Mesenchymal stem cell (in vitro differentiated cells and primary cell): ENCODE data around the gene ANKRD10.

Experiments
- DNase-seq: peaks from one replicate; pipeline ENCODE4 v3.0.0-alpha.2; 2013
- H2AFZ ChIP-seq: one replicate; pipeline ENCODE4 v1.6.1; 2013; ENCODE audit warnings: low read depth, mild to moderate bottlenecking, control low read depth, inconsistent platforms, low read length, moderate library complexity
- H2AK5ac ChIP-seq: 2 replicates; pipeline ENCODE4 v1.6.1; 2013; ENCODE audit warnings: low read length, moderate library complexity, mild to moderate bottlenecking, inconsistent platforms; ENCODE audit not compliant: severe bottlenecking
- H2BK120ac ChIP-seq: one replicate; pipeline ENCODE4 v1.6.1; 2013; ENCODE audit warnings: low read depth, mild to moderate bottlenecking, inconsistent platforms, low read length, moderate library complexity
- H2BK12ac ChIP-seq, 2 experiments: one replicate each; pipeline ENCODE4 v1.6.1; 2013; ENCODE audit warnings: inconsistent platforms in 2 of 2, low read length in 2 of 2, mild to moderate bottlenecking in 2 of 2, moderate library complexity in 2 of 2, control low read depth in 1 of 2
- H2BK15ac ChIP-seq: one replicate; pipeline ENCODE4 v1.6.1; 2013; ENCODE audit warnings: mild to moderate bottlenecking, low read depth, inconsistent platforms; ENCODE audit not compliant: poor library complexity, severe bottlenecking
- H2BK5ac ChIP-seq: 2 replicates; pipeline ENCODE4 v1.6.1; 2013; ENCODE audit warnings: low read depth, mild to moderate bottlenecking, low read length, control low read depth, inconsistent platforms; ENCODE audit not compliant: poor library complexity, severe bottlenecking
- H3K14ac ChIP-seq, 2 experiments: one replicate each; pipeline ENCODE4 v1.6.1; 2013; ENCODE audit warnings: inconsistent platforms in 2 of 2, low read length in 2 of 2, control low read depth in 1 of 2, mild to moderate bottlenecking in 1 of 2, moderate library complexity in 1 of 2
- H3K18ac ChIP-seq, 2 experiments: one replicate each; pipeline ENCODE4 v1.6.1; 2013; ENCODE audit warnings: inconsistent platforms in 2 of 2, low read length in 2 of 2, control low read depth in 1 of 2, low read depth in 1 of 2, mild to moderate bottlenecking in 1 of 2
- H3K23ac ChIP-seq, 2 experiments: one replicate each; pipeline ENCODE4 v1.6.1; 2013; ENCODE audit warnings: inconsistent platforms in 2 of 2, low read length in 2 of 2, mild to moderate bottlenecking in 2 of 2, moderate library complexity in 2 of 2, control low read depth in 1 of 2
- H3K27ac ChIP-seq: 2 replicates; pipeline ENCODE4 v1.5.1; 2013; ENCODE audit warnings: mild to moderate bottlenecking, moderate library complexity, low read length, control low read depth, inconsistent platforms; ENCODE audit not compliant: poor library complexity, severe bottlenecking
- H3K27me3 ChIP-seq, 2 experiments: 2 replicates each; pipeline versions ENCODE4 v1.6.1 to v1.7.0; 2013; ENCODE audit warnings: low read length in 2 of 2, mild to moderate bottlenecking in 2 of 2, moderate library complexity in 2 of 2, control low read depth in 1 of 2, inconsistent platforms in 1 of 2; ENCODE audit not compliant: control insufficient read depth in 1 of 2, insufficient read depth in 1 of 2
- H3K36me3 ChIP-seq, 2 experiments: 2 replicates each; pipeline versions ENCODE4 v1.6.1 to v1.7.0; 2013; ENCODE audit warnings: low read length in 2 of 2, control low read depth in 1 of 2, inconsistent platforms in 1 of 2, low read depth in 1 of 2, mild to moderate bottlenecking in 1 of 2; ENCODE audit not compliant: insufficient read depth in 2 of 2, control insufficient read depth in 1 of 2
- H3K4ac ChIP-seq, 2 experiments: one replicate each; pipeline ENCODE4 v1.6.1; 2013; ENCODE audit warnings: inconsistent platforms in 2 of 2, low read length in 2 of 2, mild to moderate bottlenecking in 2 of 2, moderate library complexity in 2 of 2, control low read depth in 1 of 2, low read depth in 1 of 2
- H3K4me1 ChIP-seq: 2 replicates; pipeline ENCODE4 v1.6.1; 2013; ENCODE audit warnings: low read depth, low read length, control low read depth; ENCODE audit not compliant: control insufficient read depth, insufficient read depth
- H3K4me2 ChIP-seq: 2 replicates; pipeline ENCODE4 v1.6.1; 2013; ENCODE audit warnings: low read length, mild to moderate bottlenecking, inconsistent platforms; ENCODE audit not compliant: poor library complexity, severe bottlenecking
- H3K4me3 ChIP-seq, 2 experiments: 2 replicates each; pipeline versions ENCODE4 v1.5.1 to v1.7.0; 2013; ENCODE audit warnings: low read length in 2 of 2, mild to moderate bottlenecking in 2 of 2, control low read depth in 1 of 2, low read depth in 1 of 2; ENCODE audit not compliant: insufficient read depth in 1 of 2
- H3K79me1 ChIP-seq: replicated peaks from 2 replicates; pipeline ENCODE4 v1.6.1; 2013; ENCODE audit warnings: mild to moderate bottlenecking, control low read depth, low read length, inconsistent platforms; ENCODE audit not compliant: poor library complexity, severe bottlenecking
- H3K9ac ChIP-seq: 2 replicates; pipeline ENCODE4 v1.7.0; 2013; ENCODE audit warnings: mild to moderate bottlenecking, low read length, moderate library complexity
- H3K9me3 ChIP-seq: 2 replicates; pipeline ENCODE4 v1.7.0; 2013; ENCODE audit warnings: mild to moderate bottlenecking, low read length; ENCODE audit not compliant: control insufficient read depth
- H4K8ac ChIP-seq: one replicate; pipeline ENCODE4 v1.6.1; 2013; ENCODE audit warnings: inconsistent platforms, mild to moderate bottlenecking, low read length, moderate library complexity
- H4K91ac ChIP-seq: one replicate; pipeline ENCODE4 v1.6.1; 2013; ENCODE audit warnings: mild to moderate bottlenecking, low read length, inconsistent platforms
- WGBS: methylation state at CpG from one replicate; pipeline ENCODE4 v1.1.7; 2013; ENCODE audit warnings: mixed read lengths; 5-methylcytosine and 5-hydroxymethylcytosine counted together

Gene ANKRD10

GRCh38 chr13:110923086-110923485 is 8.2 kb upstream of the ANKRD10 start:
- H2BK120ac ChIP-seq, result no peak overlapping the region
- peaks cover 0 to 10% of the 10 kb centered on the region in 2 experiments for H3K27me3 ChIP-seq
- H2AK5ac ChIP-seq, result no peak overlapping the region
- no peak overlapping the region for H2AFZ ChIP-seq
- H3K18ac ChIP-seq, result no peak overlapping the region
- peaks cover 2% of the 10 kb centered on the region for H3K4me1 ChIP-seq
- no peak overlapping the region for H3K23ac ChIP-seq
- H3K9ac ChIP-seq, result no peak overlapping the region
- WGBS, result 90% methylated on average over 7 of the region's 7 CpGs
- H3K36me3 ChIP-seq, result no peaks in the 10 kb centered on the region
- no peak overlapping the region for H3K27ac ChIP-seq
- DNase-seq, result no peak
- no peaks in the 10 kb centered on the region for H3K9me3 ChIP-seq
- peaks cover 4% of the 10 kb centered on the region for H3K79me1 ChIP-seq
- no peak overlapping the region for H3K4me2 ChIP-seq
- H3K4ac ChIP-seq, result no peak overlapping the region
- H3K14ac ChIP-seq, result no peak overlapping the region
- no peak overlapping the region for H2BK15ac ChIP-seq
- H3K4me3 ChIP-seq, result no peak overlapping the region
- H4K8ac ChIP-seq, result no peak overlapping the region
- no peak overlapping the region for H2BK12ac ChIP-seq
- no peak overlapping the region for H2BK5ac ChIP-seq
- H4K91ac ChIP-seq, result no peak overlapping the region

DNA sequence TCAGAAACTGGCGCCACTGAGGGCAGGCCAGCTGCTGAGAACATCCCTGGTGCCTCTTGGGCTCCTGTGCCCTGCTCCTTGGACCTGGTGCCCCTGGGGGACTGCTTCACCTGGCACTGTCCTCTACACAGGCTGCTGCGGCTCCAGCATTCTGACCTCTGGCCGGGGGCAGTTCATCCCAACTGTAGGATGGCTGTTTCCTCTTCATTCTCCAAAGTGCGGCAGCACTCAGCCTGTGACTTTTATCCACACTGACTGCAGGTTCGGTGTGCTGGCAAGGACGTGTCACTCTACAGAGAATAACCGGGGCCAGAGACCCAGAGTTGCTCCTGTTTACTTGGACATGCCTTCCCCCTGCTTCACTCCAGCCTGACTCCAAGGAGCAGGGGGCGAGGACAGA is 7.6 kb upstream of the ANKRD10 start:
- H3K27ac ChIP-seq, result no peak overlapping the region
- 79% methylated on average over 7 of the region's 8 CpGs for WGBS
- H3K4me1 ChIP-seq, result peaks cover 2% of the 10 kb centered on the region

DNA sequence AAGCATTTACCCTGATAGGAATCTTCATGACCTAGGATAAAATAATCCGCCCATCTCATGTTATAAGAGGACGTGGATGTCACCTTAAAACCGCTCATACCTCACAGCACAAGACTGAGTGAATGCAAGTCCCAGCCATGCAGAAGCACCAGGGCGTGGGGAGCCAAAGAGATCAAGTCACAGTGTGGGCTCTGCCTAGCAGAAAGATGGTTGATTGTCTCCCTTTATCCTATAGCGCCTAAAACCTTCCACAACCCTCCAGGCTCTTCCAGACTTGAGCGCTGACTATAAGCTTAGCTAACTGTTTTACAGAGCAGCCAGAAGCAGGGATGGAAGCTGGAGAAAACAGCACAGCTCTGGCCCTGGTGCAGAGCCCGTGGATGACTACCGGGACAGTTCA is 6.8 kb upstream of the ANKRD10 start:
- no peak overlapping the region for H2BK15ac ChIP-seq
- peak overlapping the region; percentile 16 for H2AFZ ChIP-seq
- H2BK120ac ChIP-seq, result no peak overlapping the region
- H3K79me1 ChIP-seq, result peaks cover 4% of the 10 kb centered on the region
- H4K91ac ChIP-seq, result no peak overlapping the region
- H3K14ac ChIP-seq, result no peak overlapping the region
- no peak overlapping the region for H2BK5ac ChIP-seq
- H4K8ac ChIP-seq, result no peak overlapping the region
- H3K4me2 ChIP-seq, result no peak overlapping the region
- H3K4ac ChIP-seq, result no peak overlapping the region
- no peak overlapping the region for H3K23ac ChIP-seq
- 86% methylated on average over 8 of the region's 8 CpGs for WGBS
- no peak for DNase-seq
- no peak overlapping the region for H2AK5ac ChIP-seq
- no peak overlapping the region for H2BK12ac ChIP-seq
- H3K27me3 ChIP-seq, result peaks cover 0 to 10% of the 10 kb centered on the region in 2 experiments
- H3K4me3 ChIP-seq, result no peak overlapping the region
- peaks cover 2% of the 10 kb centered on the region for H3K4me1 ChIP-seq
- no peak overlapping the region for H3K27ac ChIP-seq
- H3K36me3 ChIP-seq, result no peaks in the 10 kb centered on the region
- H3K9ac ChIP-seq, result no peak overlapping the region
- H3K9me3 ChIP-seq, result no peaks in the 10 kb centered on the region
- H3K18ac ChIP-seq, result no peak overlapping the region

More for the DNA sequence above, 7.6 kb upstream of the ANKRD10 start:
- no peak overlapping the region for H3K23ac ChIP-seq
- no peak overlapping the region for H3K18ac ChIP-seq
- H3K9me3 ChIP-seq, result no peaks in the 10 kb centered on the region
- H2BK120ac ChIP-seq, result no peak overlapping the region
- no peak overlapping the region for H2BK15ac ChIP-seq
- H2BK5ac ChIP-seq, result no peak overlapping the region
- peaks cover 4% of the 10 kb centered on the region for H3K79me1 ChIP-seq
- H3K36me3 ChIP-seq, result no peaks in the 10 kb centered on the region
- H2AFZ ChIP-seq, result no peak overlapping the region
- H4K91ac ChIP-seq, result no peak overlapping the region
- H3K27me3 ChIP-seq, result peaks cover 0 to 10% of the 10 kb centered on the region in 2 experiments
- no peak overlapping the region for H3K4ac ChIP-seq
- H4K8ac ChIP-seq, result no peak overlapping the region
- DNase-seq, result no peak
- no peak overlapping the region for H3K9ac ChIP-seq
- H2AK5ac ChIP-seq, result no peak overlapping the region
- no peak overlapping the region for H3K4me3 ChIP-seq
- H3K4me2 ChIP-seq, result no peak overlapping the region
- no peak overlapping the region for H3K14ac ChIP-seq
- H2BK12ac ChIP-seq, result no peak overlapping the region

DNA sequence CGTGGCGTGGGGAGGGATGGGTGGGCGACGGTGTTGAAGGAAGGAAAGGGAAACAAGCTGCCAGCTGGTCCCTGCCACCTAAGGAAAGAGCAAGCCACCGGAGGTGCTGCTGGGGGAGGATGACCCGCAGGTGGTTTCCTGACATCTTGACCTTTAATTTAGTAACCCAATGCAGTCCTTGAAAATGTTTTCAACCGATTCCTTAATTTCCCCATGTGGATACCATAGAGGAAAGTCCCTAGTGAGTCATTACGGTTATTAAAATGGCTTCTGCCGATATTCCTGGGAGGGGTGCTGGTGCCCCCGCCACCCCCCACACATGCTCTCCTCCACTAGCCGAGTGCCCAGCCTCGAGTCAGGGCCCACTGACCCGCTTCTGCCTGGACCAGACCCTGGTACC is 6.3 kb upstream of the ANKRD10 start:
- H2BK5ac ChIP-seq, result no peak overlapping the region
- no peak overlapping the region for H3K14ac ChIP-seq
- peaks cover 0 to 10% of the 10 kb centered on the region in 2 experiments for H3K27me3 ChIP-seq
- H3K79me1 ChIP-seq, result peaks cover 4% of the 10 kb centered on the region
- H3K27ac ChIP-seq, result no peak overlapping the region
- no peak overlapping the region for H2AFZ ChIP-seq
- no peak overlapping the region for H3K4ac ChIP-seq
- no peak overlapping the region for H3K18ac ChIP-seq
- H3K4me3 ChIP-seq, result no peak overlapping the region
- no peak overlapping the region for H3K4me2 ChIP-seq
- H3K9me3 ChIP-seq, result no peaks in the 10 kb centered on the region
- H2BK12ac ChIP-seq, result no peak overlapping the region
- 83% methylated on average over 13 of the region's 13 CpGs for WGBS
- no peak overlapping the region for H3K9ac ChIP-seq
- H3K23ac ChIP-seq, result no peak overlapping the region
- peaks cover 2% of the 10 kb centered on the region for H3K4me1 ChIP-seq
- no peak overlapping the region for H2AK5ac ChIP-seq
- no peak overlapping the region for H4K91ac ChIP-seq
- no peak overlapping the region for H4K8ac ChIP-seq
- no peak overlapping the region for H2BK120ac ChIP-seq
- no peak for DNase-seq
- H2BK15ac ChIP-seq, result no peak overlapping the region
- no peaks in the 10 kb centered on the region for H3K36me3 ChIP-seq
